Naive B cell (primary cell): ENCODE data around the gene PHACTR3. TPM values are rescaled to one million over a fixed set of nuclear protein-coding genes. Genes with fewer than 3 reads are reported as not detected.

Experiments
- ATAC-seq, 2 donors: fragments of 150-1000 bp; cut with Tn5 transposase; 2 replicates each; pipeline ENCODE4 v1.10.0; 2021; ENCODE audit warnings: low read depth in 2 of 2, mild to moderate bottlenecking in 2 of 2, moderate library complexity in 2 of 2
- DNase-seq: peaks from one replicate; pipeline ENCODE4 v3.0.0; 2022
- H3K27ac Mint-ChIP-seq, 6 donors: one replicate each; pipeline ENCODE4 v1.8.0; 2020 to 2022; ENCODE audit warnings: mild to moderate bottlenecking in 6 of 6, mixed read lengths in 6 of 6, moderate library complexity in 5 of 6, inconsistent platforms in 2 of 6
- H3K27me3 Mint-ChIP-seq, 3 donors: one replicate each; pipeline ENCODE4 v1.8.0; 2021 to 2022; ENCODE audit warnings: mixed read lengths in 3 of 3, mild to moderate bottlenecking in 1 of 3
- H3K36me3 Mint-ChIP-seq, 2 donors: one replicate each; pipeline ENCODE4 v1.8.0; 2020 to 2022; ENCODE audit warnings: mixed read lengths in 2 of 2, inconsistent platforms in 1 of 2, mild to moderate bottlenecking in 1 of 2
- H3K4me1 Mint-ChIP-seq, 3 donors: one replicate each; pipeline ENCODE4 v1.8.0; 2020 to 2022; ENCODE audit warnings: mixed read lengths in 3 of 3, inconsistent platforms in 1 of 3, mild to moderate bottlenecking in 1 of 3, moderate library complexity in 1 of 3
- H3K4me3 Mint-ChIP-seq, 8 donors: one replicate each; pipeline ENCODE4 v1.8.0; 2020 to 2022; ENCODE audit warnings: mild to moderate bottlenecking in 8 of 8, mixed read lengths in 8 of 8, moderate library complexity in 8 of 8, inconsistent platforms in 2 of 8
- H3K9me3 Mint-ChIP-seq, 7 donors: one replicate each; pipeline ENCODE4 v1.8.0; 2020 to 2022; ENCODE audit warnings: mixed read lengths in 7 of 7, mild to moderate bottlenecking in 5 of 7, inconsistent platforms in 2 of 7, moderate library complexity in 1 of 7
- polyA plus RNA-seq, 6 donors: library from polyadenylated mRNA; unstranded; fragments of 300-500 nt; fragmentation: Illumina TruSeq; gene quantifications; one replicate each; pipeline ENCODE4 v1.2.3, GENCODE V29; 2021; ENCODE audit warnings: low read depth in 6 of 6

PHACTR3 gene
- polyA plus RNA-seq, 6 donors from 2014 or later: not detected

DNA sequence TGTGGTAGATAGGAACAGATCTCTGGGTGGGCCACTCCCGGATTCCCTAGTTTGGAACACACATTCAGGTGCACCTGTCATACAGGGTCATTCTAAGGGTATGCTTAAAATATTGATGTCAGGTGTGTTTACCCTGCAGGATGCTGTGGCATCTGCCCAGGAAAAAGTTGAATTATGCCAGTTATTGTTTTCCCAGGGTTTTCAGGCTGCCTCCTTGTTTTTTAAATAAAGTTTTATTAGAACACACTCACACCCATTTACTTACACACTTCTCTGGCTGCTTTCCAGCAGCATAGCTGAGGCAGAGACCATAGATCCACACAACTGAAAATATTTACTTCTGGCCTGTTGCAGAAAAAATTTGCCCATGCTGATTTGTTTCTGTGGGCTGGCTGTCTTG is 76.5 kb downstream of the PHACTR3 start:
- H3K4me1 Mint-ChIP-seq: no peaks in the 10 kb centered on the region

DNA sequence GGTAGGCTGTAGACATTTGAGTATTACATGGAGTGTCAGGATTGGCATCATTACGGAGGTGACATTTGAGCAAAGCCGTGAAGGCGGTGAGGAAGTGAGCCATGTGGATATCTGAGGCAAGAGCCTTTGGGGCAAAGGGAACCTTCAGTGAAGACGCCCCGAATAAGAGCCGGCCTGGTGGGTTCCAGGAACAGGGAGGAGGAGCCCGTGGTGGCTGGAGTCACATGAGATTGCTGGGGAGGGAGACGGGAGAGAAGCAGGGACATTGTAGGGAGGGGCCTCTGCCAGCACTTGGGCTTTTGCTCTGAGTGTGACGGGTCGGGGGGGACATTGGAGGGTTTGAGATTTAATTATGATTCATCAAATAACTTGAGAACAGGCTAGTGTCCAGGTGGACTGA is 78.3 kb downstream of the PHACTR3 start:
- no peak for ATAC-seq
- H3K27ac Mint-ChIP-seq: peak overlapping the region in 1 of 6 donors; percentile 9
- H3K4me1 Mint-ChIP-seq: no peaks in the 10 kb centered on the region

More for the DNA sequence above, 76.5 kb downstream of the PHACTR3 start:
- DNase-seq: no peak
- H3K27ac Mint-ChIP-seq: no peak overlapping the region
- H3K27me3 Mint-ChIP-seq: peaks cover 9 to 31% (median 15%) of the 10 kb centered on the region in 3 donors
- ATAC-seq: no peak
- peaks cover 0 to 3% (median 0%) of the 10 kb centered on the region in 7 donors for H3K9me3 Mint-ChIP-seq
- no peak overlapping the region for H3K4me3 Mint-ChIP-seq
- H3K36me3 Mint-ChIP-seq: no peaks in the 10 kb centered on the region

DNA sequence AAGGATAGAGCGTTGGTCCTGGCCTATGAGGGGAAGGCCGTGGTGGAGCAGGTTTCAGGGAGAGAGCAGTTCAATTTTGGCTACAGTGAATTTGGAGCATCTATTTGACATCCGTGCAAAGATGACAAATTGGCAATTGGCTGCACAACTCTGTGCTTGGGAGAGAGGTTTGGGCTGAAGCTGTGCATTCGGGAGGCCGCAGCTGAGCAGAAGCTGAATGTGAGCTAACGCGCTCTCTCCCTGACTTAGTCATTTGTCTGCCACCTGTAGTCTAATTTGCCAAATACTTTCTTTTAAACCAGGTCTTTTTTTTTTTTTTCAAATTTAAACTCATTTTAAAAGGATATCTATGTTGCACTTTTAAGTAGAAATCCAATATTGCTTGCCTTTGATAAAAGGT is 78.8 kb downstream of the PHACTR3 start:
- no peak overlapping the region for H3K4me3 Mint-ChIP-seq
- DNase-seq (no peak), ATAC-seq (no peak)
- no peaks in the 10 kb centered on the region for H3K4me1 Mint-ChIP-seq
- H3K36me3 Mint-ChIP-seq: no peaks in the 10 kb centered on the region
- peaks cover 0 to 3% (median 0%) of the 10 kb centered on the region in 7 donors for H3K9me3 Mint-ChIP-seq
- no peak overlapping the region for H3K27ac Mint-ChIP-seq
- peaks cover 0 to 17% (median 9%) of the 10 kb centered on the region in 3 donors for H3K27me3 Mint-ChIP-seq

More for the DNA sequence above, 78.3 kb downstream of the PHACTR3 start:
- Mint-ChIP-seq H3K36me3 (no peaks in the 10 kb centered on the region), H3K4me3 (no peak overlapping the region), H3K9me3 (peaks cover 0 to 3% (median 0%) of the 10 kb centered on the region in 7 donors), H3K27me3 (peaks cover 0 to 23% (median 9%) of the 10 kb centered on the region in 3 donors)
- no peak for DNase-seq

DNA sequence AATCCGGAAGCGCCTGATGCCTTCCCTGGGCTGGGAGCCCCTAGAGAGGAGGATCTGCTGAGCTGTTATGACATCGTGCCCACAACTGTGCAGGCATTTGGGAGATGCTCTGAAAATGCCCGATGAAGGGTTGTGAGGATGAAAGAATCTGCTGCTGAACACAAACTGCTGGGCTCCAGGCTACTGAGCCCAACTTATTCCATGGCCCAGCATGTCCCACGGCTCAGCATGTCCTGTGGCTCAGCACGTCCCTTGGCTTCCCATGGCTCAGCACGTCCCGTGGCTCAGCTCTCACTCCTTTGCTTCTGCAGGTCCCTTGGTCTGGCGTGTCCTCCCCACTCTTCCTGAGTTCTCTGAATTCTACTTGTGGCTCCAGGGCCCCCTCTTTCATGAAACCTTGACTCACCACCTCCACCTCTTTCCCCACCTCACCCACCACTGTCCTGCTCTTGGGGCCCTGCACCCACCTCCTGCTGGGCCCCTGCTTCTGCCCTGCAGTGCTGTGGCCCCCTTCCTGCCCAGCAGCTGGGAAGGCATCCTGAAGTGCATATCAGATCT is 80.4 kb downstream of the PHACTR3 start:
- Mint-ChIP-seq H3K4me1 (no peaks in the 10 kb centered on the region), H3K9me3 (peaks cover 0 to 4% (median 0%) of the 10 kb centered on the region in 7 donors), H3K27me3 (peaks cover 2 to 11% (median 5%) of the 10 kb centered on the region in 3 donors), H3K4me3 (no peak overlapping the region), H3K36me3 (no peaks in the 10 kb centered on the region), H3K27ac (no peak overlapping the region)
- DNase-seq (no peak), ATAC-seq (no peak)

DNA sequence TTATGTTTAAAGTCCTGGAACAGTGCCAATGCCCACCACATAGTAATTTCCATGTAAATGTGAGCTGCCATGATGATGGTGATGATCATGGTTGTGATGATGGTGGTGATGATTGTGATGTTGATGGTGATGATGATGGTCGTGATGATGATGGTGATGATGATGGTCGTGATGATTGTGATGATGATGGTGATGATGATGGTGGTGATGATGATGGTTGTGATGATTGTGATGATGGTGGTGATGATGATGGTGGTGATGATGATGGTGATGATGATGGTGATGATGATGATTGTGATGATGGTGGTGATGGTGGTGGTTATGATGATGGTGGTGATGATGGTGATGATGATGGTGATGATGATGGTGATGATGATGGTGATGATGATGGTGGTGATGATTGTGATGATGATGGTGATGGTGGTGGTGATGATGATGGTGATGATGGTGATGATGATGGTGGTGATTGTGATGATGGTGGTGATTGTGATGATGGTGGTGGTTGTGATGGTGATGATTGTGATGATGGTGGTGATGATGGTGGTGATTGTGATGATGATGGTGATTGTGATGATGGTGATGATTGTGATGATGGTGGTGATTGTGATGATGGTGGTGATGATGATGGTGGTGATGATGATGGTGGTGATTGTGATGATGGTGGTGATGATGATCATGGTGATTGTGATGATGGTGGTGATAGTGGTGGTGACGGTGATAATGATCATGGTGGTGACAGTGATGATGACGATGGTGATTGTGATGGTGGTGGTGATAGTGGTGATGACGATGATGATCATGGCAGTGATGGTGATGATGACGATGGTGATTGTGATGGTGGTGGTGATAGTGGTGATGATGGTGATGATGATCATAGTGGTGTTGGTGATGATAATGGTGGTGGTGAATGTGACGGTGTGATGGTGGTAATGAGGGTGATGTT is 82.3 kb downstream of the PHACTR3 start:
- no peak for ATAC-seq
- H3K4me1 Mint-ChIP-seq: no peaks in the 10 kb centered on the region
- no peak overlapping the region for H3K4me3 Mint-ChIP-seq
- H3K27me3 Mint-ChIP-seq: peaks cover 0 to 11% (median 10%) of the 10 kb centered on the region in 3 donors
- no peak for DNase-seq
- no peaks in the 10 kb centered on the region for H3K36me3 Mint-ChIP-seq
- no peak overlapping the region for H3K27ac Mint-ChIP-seq
- peaks cover 0 to 5% (median 0%) of the 10 kb centered on the region in 7 donors for H3K9me3 Mint-ChIP-seq

DNA sequence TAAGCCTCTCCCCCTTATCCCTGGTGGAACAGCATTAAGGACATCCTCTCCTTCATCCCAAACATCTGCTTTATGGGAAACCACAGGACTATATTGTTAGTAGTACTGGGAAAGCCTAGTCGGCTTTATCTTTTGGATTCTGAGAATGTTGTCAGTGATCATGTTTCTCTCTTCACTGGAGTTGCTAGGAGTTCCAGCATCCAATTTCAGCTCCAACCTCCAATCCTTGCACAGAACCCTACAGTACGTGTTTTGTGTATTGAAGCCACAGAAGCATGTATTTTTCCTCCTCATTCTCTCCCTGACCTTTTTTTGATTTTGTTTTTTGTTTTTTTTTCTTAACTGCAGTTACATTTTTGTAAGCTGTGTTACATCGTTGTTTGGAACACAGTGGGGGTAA is 84.0 kb downstream of the PHACTR3 start:
- Mint-ChIP-seq H3K9me3 (peaks cover 0 to 4% (median 2%) of the 10 kb centered on the region in 7 donors), H3K4me1 (no peaks in the 10 kb centered on the region), H3K4me3 (no peak overlapping the region), H3K27ac (no peak overlapping the region), H3K36me3 (no peaks in the 10 kb centered on the region), H3K27me3 (peaks cover 6 to 13% (median 10%) of the 10 kb centered on the region in 3 donors)
- ATAC-seq: no peak
- DNase-seq: no peak

DNA sequence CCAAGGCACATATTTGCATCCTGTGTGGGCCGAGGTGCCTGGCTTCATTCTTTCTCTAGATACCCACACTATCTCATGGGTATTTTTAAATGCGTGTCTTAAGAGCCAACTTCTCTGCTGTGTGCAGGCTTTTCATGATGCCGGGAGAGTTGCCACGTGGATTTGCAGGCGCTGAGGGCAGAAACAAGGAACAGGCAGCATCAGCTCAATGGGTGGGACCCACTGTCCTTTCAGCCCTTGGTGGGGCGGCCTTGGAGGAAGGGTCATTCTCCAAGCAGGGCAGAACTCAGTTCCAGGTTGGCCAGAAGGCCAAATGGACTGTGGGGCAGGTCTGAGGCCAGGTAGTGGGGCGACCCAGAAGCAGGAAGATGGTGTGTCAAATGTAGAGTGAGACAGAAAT is 84.7 kb downstream of the PHACTR3 start:
- no peaks in the 10 kb centered on the region for H3K36me3 Mint-ChIP-seq
- no peak overlapping the region for H3K4me3 Mint-ChIP-seq
- peaks cover 0 to 4% (median 2%) of the 10 kb centered on the region in 7 donors for H3K9me3 Mint-ChIP-seq
- no peaks in the 10 kb centered on the region for H3K4me1 Mint-ChIP-seq
- no peak for DNase-seq
- no peak for ATAC-seq
- no peak overlapping the region for H3K27ac Mint-ChIP-seq
- H3K27me3 Mint-ChIP-seq: peaks cover 11 to 15% (median 13%) of the 10 kb centered on the region in 3 donors

DNA sequence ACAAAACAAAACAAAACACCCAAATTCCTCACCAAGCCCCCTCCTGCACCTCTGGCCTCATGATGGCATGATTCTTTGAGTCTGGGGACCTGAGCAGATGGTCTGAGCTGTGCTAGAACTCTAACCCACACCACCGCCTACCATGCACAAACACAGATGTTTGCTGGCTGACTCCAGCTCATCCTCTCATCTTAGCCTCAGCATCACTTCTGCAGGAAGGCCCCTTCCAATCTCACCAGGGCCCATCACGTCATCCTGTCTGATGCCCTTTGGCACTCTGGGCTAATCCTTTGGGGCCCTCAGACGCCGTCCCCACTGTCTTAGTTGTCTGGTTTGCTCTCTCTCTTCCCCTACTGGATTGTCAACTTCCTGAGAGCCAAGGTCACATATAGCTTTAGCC is 85.8 kb downstream of the PHACTR3 start:
- ATAC-seq: no peak
- Mint-ChIP-seq H3K27ac (no peak overlapping the region), H3K27me3 (peaks cover 11 to 19% (median 14%) of the 10 kb centered on the region in 3 donors), H3K4me3 (no peak overlapping the region), H3K4me1 (no peaks in the 10 kb centered on the region), H3K9me3 (peaks cover 0 to 4% (median 2%) of the 10 kb centered on the region in 7 donors), H3K36me3 (no peaks in the 10 kb centered on the region)
- no peak for DNase-seq

DNA sequence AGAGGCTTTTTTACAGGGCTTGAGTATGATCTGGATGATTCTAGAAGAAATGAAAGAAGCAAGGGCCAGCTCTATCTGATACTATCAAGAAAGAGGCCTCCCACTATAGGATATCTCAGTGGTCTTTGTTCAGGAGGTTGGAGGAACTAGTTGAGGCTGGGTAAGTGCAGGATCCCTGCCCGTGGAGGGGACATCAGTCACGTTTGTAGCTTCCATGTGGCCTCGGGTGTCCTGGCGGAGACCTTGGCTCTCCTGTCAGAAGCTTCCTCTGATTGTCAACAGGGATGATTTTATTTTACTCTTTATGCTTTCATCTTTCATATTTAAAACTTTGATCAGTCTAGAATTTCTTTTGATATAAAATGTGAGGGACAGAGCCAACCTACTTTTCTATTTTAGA is 86.6 kb downstream of the PHACTR3 start:
- Mint-ChIP-seq H3K4me1 (no peaks in the 10 kb centered on the region), H3K9me3 (peaks cover 0 to 4% (median 2%) of the 10 kb centered on the region in 7 donors), H3K27ac (no peak overlapping the region), H3K4me3 (no peak overlapping the region), H3K27me3 (peaks cover 11 to 19% (median 18%) of the 10 kb centered on the region in 3 donors), H3K36me3 (no peaks in the 10 kb centered on the region)
- DNase-seq (no peak), ATAC-seq (no peak)

DNA sequence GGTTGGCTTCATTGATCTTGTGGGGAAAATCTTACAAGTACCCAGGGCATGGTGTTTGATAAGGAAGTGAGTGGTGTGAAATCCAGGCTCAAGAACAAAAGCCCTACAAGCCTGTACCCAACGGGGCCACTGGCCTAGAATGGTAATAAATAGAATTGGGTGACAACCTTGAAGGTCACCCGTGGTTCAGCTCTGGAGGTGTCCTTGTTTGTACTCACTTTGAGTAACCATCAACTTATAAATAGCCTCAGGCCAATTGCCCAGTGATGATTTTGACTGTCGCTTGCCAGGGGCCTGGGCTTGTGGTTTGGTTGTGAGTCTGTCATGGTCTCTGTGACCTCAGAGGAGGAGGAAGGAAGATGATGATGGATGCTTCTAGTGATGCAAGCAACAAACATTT is 87.8 kb downstream of the PHACTR3 start:
- ATAC-seq: no peak

DNA sequence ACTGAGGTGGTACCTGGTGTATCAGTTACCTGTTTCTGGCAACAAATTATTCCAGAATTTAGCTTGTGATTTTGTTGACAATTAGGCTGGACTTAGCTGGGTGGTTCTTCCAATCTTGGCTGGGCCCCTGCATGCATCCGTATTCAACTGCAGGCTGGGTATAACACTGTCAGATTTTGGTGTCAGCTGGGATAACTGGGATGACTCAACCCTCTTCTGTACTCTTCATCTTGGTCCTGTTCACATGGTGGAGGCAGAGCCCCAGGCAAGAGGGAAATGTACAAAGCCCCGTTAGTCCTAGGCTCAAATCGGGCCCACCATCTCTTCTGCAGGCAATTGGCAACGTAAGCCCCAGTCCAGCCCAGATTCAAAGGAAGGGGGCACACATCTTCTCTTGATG is 89.2 kb downstream of the PHACTR3 start:
- H3K4me1 Mint-ChIP-seq: no peaks in the 10 kb centered on the region
- H3K4me3 Mint-ChIP-seq: no peak overlapping the region
- peaks cover 9 to 19% (median 11%) of the 10 kb centered on the region in 3 donors for H3K27me3 Mint-ChIP-seq
- no peaks in the 10 kb centered on the region for H3K36me3 Mint-ChIP-seq
- H3K9me3 Mint-ChIP-seq: peaks cover 0 to 4% (median 3%) of the 10 kb centered on the region in 7 donors
- H3K27ac Mint-ChIP-seq: no peak overlapping the region
- ATAC-seq (no peak), DNase-seq (no peak)

More for the DNA sequence above, 87.8 kb downstream of the PHACTR3 start:
- Mint-ChIP-seq H3K36me3 (no peaks in the 10 kb centered on the region), H3K27me3 (peaks cover 11 to 19% (median 18%) of the 10 kb centered on the region in 3 donors), H3K4me3 (no peak overlapping the region), H3K9me3 (peaks cover 0 to 4% (median 3%) of the 10 kb centered on the region in 7 donors), H3K27ac (no peak overlapping the region), H3K4me1 (no peaks in the 10 kb centered on the region)
- DNase-seq: no peak

DNA sequence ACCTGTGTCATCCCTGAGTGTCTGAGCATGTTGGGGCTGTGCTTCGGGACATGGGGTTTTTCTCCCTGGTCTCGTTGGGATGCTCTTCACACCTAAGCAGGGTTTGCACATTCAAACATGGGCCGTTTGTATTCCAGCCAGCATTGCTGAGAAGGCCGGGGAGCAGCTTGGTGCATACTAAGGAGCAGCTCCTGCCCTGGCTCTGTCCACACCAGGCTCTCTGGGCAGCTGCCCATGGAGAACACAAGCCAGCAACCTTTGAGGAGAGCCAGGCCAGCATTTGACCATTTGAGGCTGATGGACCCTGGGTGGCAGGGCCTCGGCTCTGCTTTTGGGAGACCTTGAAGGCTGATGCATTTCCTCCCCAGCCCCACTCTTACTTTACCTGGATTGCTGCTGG is 92.1 kb downstream of the PHACTR3 start:
- no peaks in the 10 kb centered on the region for H3K36me3 Mint-ChIP-seq
- ATAC-seq (no peak), DNase-seq (no peak)
- H3K4me3 Mint-ChIP-seq: no peak overlapping the region
- H3K27ac Mint-ChIP-seq: no peak overlapping the region
- no peaks in the 10 kb centered on the region for H3K4me1 Mint-ChIP-seq
- peaks cover 0 to 4% (median 2%) of the 10 kb centered on the region in 7 donors for H3K9me3 Mint-ChIP-seq
- peaks cover 7 to 11% (median 9%) of the 10 kb centered on the region in 3 donors for H3K27me3 Mint-ChIP-seq

DNA sequence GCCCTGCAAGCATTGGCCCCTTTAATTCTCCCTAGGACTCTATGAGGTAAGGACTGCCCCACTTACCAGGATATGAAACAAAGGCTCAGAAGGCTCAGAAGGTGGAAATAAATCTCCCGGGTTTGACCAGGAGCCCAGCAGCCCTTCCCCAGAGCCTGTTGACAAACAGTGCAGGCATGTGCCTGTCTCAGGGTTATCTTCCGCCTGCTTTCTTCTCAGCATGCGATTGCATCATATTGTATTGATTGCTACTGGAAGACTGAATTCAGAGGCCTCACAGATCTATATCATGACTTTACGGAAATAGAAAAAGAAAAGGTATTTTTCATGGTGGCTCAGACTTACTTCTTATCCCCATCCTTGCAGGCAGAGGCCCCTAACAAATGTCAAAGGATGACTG is 92.7 kb downstream of the PHACTR3 start:
- H3K4me1 Mint-ChIP-seq: no peaks in the 10 kb centered on the region
- ATAC-seq: no peak
- no peaks in the 10 kb centered on the region for H3K36me3 Mint-ChIP-seq
- no peak overlapping the region for H3K27ac Mint-ChIP-seq
- H3K27me3 Mint-ChIP-seq: peaks cover 7 to 11% (median 10%) of the 10 kb centered on the region in 3 donors
- no peak for DNase-seq
- peaks cover 0 to 3% (median 2%) of the 10 kb centered on the region in 7 donors for H3K9me3 Mint-ChIP-seq
- H3K4me3 Mint-ChIP-seq: no peak overlapping the region

DNA sequence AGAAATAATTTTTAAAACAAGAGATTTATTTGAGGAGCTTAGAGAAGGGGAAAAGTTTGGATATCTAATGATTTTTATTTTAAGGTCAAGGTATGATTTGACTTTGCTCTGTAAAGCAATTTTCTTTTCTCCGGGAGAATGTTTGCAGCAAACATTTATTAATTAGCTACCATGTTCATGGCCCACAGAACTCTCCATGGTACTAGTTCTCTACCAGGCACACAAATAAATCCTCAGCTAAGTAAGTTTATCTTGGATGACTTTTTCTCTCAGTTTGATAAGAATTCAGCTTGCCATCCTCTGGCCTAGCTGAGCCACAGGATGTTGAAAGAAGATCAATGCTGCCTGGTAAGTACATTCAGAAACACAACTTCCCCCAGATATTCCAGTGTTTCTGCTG is 94.3 kb downstream of the PHACTR3 start:
- no peak overlapping the region for H3K4me3 Mint-ChIP-seq
- H3K36me3 Mint-ChIP-seq: no peaks in the 10 kb centered on the region
- H3K27ac Mint-ChIP-seq: no peak overlapping the region
- H3K27me3 Mint-ChIP-seq: peaks cover 2 to 24% (median 5%) of the 10 kb centered on the region in 3 donors
- H3K4me1 Mint-ChIP-seq: no peaks in the 10 kb centered on the region
- H3K9me3 Mint-ChIP-seq: peaks cover 0 to 3% (median 0%) of the 10 kb centered on the region in 7 donors
- no peak for DNase-seq
- no peak for ATAC-seq
